Liver (tissue), 9 donors: ENCODE measurements around the gene BHMT2. TPM values are rescaled to one million over a fixed set of nuclear protein-coding genes. Genes with fewer than 3 reads are reported as not detected.

Experiments
- DNase-seq: peaks from one replicate; pipeline ENCODE4 v3.0.0-alpha.2; 2017; ENCODE audit warnings: low spot score
- H3K27ac ChIP-seq, 2 donors: one replicate each; pipeline ENCODE4 v1.7.0; 2013; ENCODE audit warnings: inconsistent platforms in 2 of 2, low read length in 2 of 2, control low read depth in 1 of 2, low read depth in 1 of 2, mild to moderate bottlenecking in 1 of 2
- H3K27me3 ChIP-seq, 4 donors: one replicate each; pipeline versions ENCODE4 v1.6.1 to v1.7.0; 2013; ENCODE audit warnings: low read length in 3 of 4, inconsistent platforms in 1 of 4, mild to moderate bottlenecking in 1 of 4, moderate library complexity in 1 of 4; ENCODE audit not compliant: control insufficient read depth in 4 of 4, insufficient read depth in 4 of 4
- H3K36me3 ChIP-seq, 4 donors: one replicate each; pipeline versions ENCODE4 v1.6.1 to v1.7.0; 2013; ENCODE audit warnings: low read length in 3 of 4, mild to moderate bottlenecking in 3 of 4, low read depth in 1 of 4, moderate library complexity in 1 of 4; ENCODE audit not compliant: control insufficient read depth in 4 of 4, insufficient read depth in 3 of 4
- H3K4me1 ChIP-seq, 4 donors: one replicate each; pipeline versions ENCODE4 v1.6.1 to v1.7.0; 2013; ENCODE audit warnings: low read length in 3 of 4, mild to moderate bottlenecking in 3 of 4, moderate library complexity in 1 of 4; ENCODE audit not compliant: control insufficient read depth in 4 of 4, insufficient read depth in 4 of 4
- H3K4me3 ChIP-seq, 3 donors: one replicate each; pipeline versions ENCODE4 v1.6.1 to v1.7.0; 2013; ENCODE audit warnings: low read length in 3 of 3, control low read depth in 1 of 3, low read depth in 1 of 3, mild to moderate bottlenecking in 1 of 3
- H3K9ac ChIP-seq, 2 donors: one replicate each; pipeline ENCODE4 v1.7.0; 2013; ENCODE audit warnings: low read length in 2 of 2, mild to moderate bottlenecking in 2 of 2, moderate library complexity in 2 of 2, control low read depth in 1 of 2, low read depth in 1 of 2
- H3K9me3 ChIP-seq, 4 donors: one replicate each; pipeline versions ENCODE4 v1.6.1 to v1.7.0; 2013; ENCODE audit warnings: low read length in 3 of 4; ENCODE audit not compliant: control insufficient read depth in 4 of 4
- EGR1 ChIP-seq, 2 donors: IDR thresholded peaks; 2 replicates each; pipeline ENCODE4 v1.6.1; 2016 to 2018; ENCODE audit warnings: antibody characterized with exemption in 2 of 2, low read depth in 2 of 2
- FOXA1 ChIP-seq: IDR thresholded peaks from 2 replicates; pipeline ENCODE4 v1.6.1; 2016; ENCODE audit warnings: antibody characterized with exemption
- FOXA2 ChIP-seq: IDR thresholded peaks from 2 replicates; pipeline ENCODE4 v1.6.1; 2016; ENCODE audit warnings: antibody characterized with exemption
- GABPA ChIP-seq, 2 donors: IDR thresholded peaks in 1 of 2; conservative IDR thresholded peaks in 1 of 2; 2 replicates each; pipeline ENCODE4 v1.6.1; 2016; ENCODE audit warnings: antibody characterized with exemption in 2 of 2, mild to moderate bottlenecking in 1 of 2, moderate library complexity in 1 of 2
- HNF4A ChIP-seq, 2 donors: conservative IDR thresholded peaks; 2 replicates each; pipeline ENCODE4 v1.6.1; 2016; ENCODE audit warnings: antibody characterized with exemption in 2 of 2, mild to moderate bottlenecking in 2 of 2
- HNF4G ChIP-seq: IDR thresholded peaks from 2 replicates; pipeline ENCODE4 v1.6.1; 2016; ENCODE audit warnings: antibody characterized with exemption
- JUND ChIP-seq, 2 donors: IDR thresholded peaks; 2 replicates each; pipeline ENCODE4 v1.6.1; 2016; ENCODE audit warnings: antibody characterized with exemption in 2 of 2
- MAX ChIP-seq: IDR thresholded peaks from 2 replicates; pipeline ENCODE4 v1.6.1; 2016; ENCODE audit warnings: antibody characterized with exemption
- NR2F2 ChIP-seq: IDR thresholded peaks from 2 replicates; pipeline ENCODE4 v1.6.1; 2016; ENCODE audit warnings: antibody characterized with exemption
- RAD21 ChIP-seq, 2 donors: IDR thresholded peaks; 2 replicates each; pipeline ENCODE4 v1.6.1; 2016; ENCODE audit warnings: antibody characterized with exemption in 2 of 2, mild to moderate bottlenecking in 2 of 2
- RXRA ChIP-seq, 2 donors: IDR thresholded peaks; 2 replicates each; pipeline ENCODE4 v1.6.1; 2017 to 2018; ENCODE audit warnings: antibody characterized with exemption in 2 of 2, mild to moderate bottlenecking in 1 of 2
- SP1 ChIP-seq: IDR thresholded peaks from 2 replicates; pipeline ENCODE4 v1.6.1; 2018; ENCODE audit warnings: antibody characterized with exemption, mild to moderate bottlenecking
- TAF1 ChIP-seq: conservative IDR thresholded peaks from 2 replicates; pipeline ENCODE4 v1.6.1; 2016; ENCODE audit warnings: antibody characterized with exemption, mild to moderate bottlenecking
- YY1 ChIP-seq: IDR thresholded peaks from 2 replicates; pipeline ENCODE4 v1.6.1; 2016; ENCODE audit warnings: antibody characterized with exemption, mild to moderate bottlenecking
- WGBS: extraction: QIAGEN DNeasy Blood & Tissue Kit; methylation state at CpG from one replicate; pipeline ENCODE4 v1.1.7; 2013; 5-methylcytosine and 5-hydroxymethylcytosine counted together
- polyA plus RNA-seq, 2 donors: library from polyadenylated mRNA; stranded (reverse) in 1 of 2; unstranded in 1 of 2; fragments of 200-250 nt in 1 of 2; fragments of >200 nt in 1 of 2; fragmentation: Nextera tagmentation in 1 of 2; extraction: Ambion mirVana in 1 of 2; gene quantifications; one replicate each; pipeline versions ENCODE4 v1.2.1 to v1.2.3, GENCODE V29; 2013 to 2015
- total RNA-seq, 2 donors: library from RNA; depleted of rRNA; stranded (reverse); fragments of >200 nt; gene quantifications; one replicate each; pipeline ENCODE4 v1.2.3, GENCODE V29; 2014
- TF ChIP-seq, protein P1 (sequence below): IDR thresholded peaks from 2 replicates; pipeline ENCODE4 v1.6.1; 2016; ENCODE audit warnings: antibody characterized with exemption
- TF ChIP-seq, protein P2 (sequence below): IDR thresholded peaks from 2 replicates; pipeline ENCODE4 v1.6.1; 2016; ENCODE audit warnings: antibody characterized with exemption, mild to moderate bottlenecking
- TF ChIP-seq, protein P3 (sequence below): IDR thresholded peaks from 2 replicates; pipeline ENCODE4 v1.6.1; 2016; ENCODE audit warnings: antibody characterized with exemption
- TF ChIP-seq, protein P4 (sequence below): fragments of 150-350 bp; IDR thresholded peaks from 2 replicates; pipeline ENCODE4 v1.5.1; 2017; ENCODE audit warnings: improper control_type of control experiment, low read depth, low read length; ENCODE audit not compliant: missing input control
- donor health status: healthy.
- donor health status: healthy.
- donor health status: healthy.
- donor health status: healthy.
- donor health status: healthy.

BHMT2 gene
- total and polyA plus RNA-seq, 4 donors = 62.3 to 374 (median 271) TPM

GRCh38 chr5:79023947-79024346 lies 45.6 kb upstream of the BHMT2 start:
- no peak overlapping the region for H3K4me3 ChIP-seq
- DNase-seq = no peak
- WGBS = 51% methylated on average over 1 of the region's 1 CpG
- no peaks in the 10 kb centered on the region for H3K27me3 ChIP-seq
- H3K36me3 ChIP-seq = peaks cover 0 to 17% (median 5%) of the 10 kb centered on the region in 4 donors
- peak overlapping the region; percentile 32 to 39 for H3K27ac ChIP-seq
- H3K9me3 ChIP-seq = no peaks in the 10 kb centered on the region
- H3K4me1 ChIP-seq = peaks cover 7 to 51% (median 36%) of the 10 kb centered on the region in 4 donors
- TF ChIP-seq, protein P1, sequence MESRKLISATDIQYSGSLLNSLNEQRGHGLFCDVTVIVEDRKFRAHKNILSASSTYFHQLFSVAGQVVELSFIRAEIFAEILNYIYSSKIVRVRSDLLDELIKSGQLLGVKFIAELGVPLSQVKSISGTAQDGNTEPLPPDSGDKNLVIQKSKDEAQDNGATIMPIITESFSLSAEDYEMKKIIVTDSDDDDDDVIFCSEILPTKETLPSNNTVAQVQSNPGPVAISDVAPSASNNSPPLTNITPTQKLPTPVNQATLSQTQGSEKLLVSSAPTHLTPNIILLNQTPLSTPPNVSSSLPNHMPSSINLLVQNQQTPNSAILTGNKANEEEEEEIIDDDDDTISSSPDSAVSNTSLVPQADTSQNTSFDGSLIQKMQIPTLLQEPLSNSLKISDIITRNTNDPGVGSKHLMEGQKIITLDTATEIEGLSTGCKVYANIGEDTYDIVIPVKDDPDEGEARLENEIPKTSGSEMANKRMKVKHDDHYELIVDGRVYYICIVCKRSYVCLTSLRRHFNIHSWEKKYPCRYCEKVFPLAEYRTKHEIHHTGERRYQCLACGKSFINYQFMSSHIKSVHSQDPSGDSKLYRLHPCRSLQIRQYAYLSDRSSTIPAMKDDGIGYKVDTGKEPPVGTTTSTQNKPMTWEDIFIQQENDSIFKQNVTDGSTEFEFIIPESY = peak; percentile 23
- TF ChIP-seq, protein P2, sequence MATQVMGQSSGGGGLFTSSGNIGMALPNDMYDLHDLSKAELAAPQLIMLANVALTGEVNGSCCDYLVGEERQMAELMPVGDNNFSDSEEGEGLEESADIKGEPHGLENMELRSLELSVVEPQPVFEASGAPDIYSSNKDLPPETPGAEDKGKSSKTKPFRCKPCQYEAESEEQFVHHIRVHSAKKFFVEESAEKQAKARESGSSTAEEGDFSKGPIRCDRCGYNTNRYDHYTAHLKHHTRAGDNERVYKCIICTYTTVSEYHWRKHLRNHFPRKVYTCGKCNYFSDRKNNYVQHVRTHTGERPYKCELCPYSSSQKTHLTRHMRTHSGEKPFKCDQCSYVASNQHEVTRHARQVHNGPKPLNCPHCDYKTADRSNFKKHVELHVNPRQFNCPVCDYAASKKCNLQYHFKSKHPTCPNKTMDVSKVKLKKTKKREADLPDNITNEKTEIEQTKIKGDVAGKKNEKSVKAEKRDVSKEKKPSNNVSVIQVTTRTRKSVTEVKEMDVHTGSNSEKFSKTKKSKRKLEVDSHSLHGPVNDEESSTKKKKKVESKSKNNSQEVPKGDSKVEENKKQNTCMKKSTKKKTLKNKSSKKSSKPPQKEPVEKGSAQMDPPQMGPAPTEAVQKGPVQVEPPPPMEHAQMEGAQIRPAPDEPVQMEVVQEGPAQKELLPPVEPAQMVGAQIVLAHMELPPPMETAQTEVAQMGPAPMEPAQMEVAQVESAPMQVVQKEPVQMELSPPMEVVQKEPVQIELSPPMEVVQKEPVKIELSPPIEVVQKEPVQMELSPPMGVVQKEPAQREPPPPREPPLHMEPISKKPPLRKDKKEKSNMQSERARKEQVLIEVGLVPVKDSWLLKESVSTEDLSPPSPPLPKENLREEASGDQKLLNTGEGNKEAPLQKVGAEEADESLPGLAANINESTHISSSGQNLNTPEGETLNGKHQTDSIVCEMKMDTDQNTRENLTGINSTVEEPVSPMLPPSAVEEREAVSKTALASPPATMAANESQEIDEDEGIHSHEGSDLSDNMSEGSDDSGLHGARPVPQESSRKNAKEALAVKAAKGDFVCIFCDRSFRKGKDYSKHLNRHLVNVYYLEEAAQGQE = no peak
- TF ChIP-seq YY1 = peak; percentile 33
- no peak for TF ChIP-seq RAD21 (IDR thresholded peaks at IDR 0.05)
- TF ChIP-seq RXRA (IDR thresholded peaks at IDR 0.05) = peak; percentile 17 to 65
- TF ChIP-seq HNF4A (conservative IDR thresholded peaks at IDR 0.05) = peak; percentile 5 to 55
- TF ChIP-seq FOXA1 = no peak
- TF ChIP-seq GABPA (IDR thresholded peaks at IDR 0.05 in 1 of 2, conservative IDR thresholded peaks at IDR 0.05 in 1 of 2) = no peak
- TF ChIP-seq TAF1 = no peak
- TF ChIP-seq, protein P3, sequence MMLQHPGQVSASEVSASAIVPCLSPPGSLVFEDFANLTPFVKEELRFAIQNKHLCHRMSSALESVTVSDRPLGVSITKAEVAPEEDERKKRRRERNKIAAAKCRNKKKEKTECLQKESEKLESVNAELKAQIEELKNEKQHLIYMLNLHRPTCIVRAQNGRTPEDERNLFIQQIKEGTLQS = no peak
- no peak for TF ChIP-seq MAX
- no peak for TF ChIP-seq JUND (IDR thresholded peaks at IDR 0.05)
- TF ChIP-seq EGR1 (IDR thresholded peaks at IDR 0.05; ENCODE audit: low read depth in 2 of 2) = no peak
- peak; percentile 56 for TF ChIP-seq FOXA2
- TF ChIP-seq SP1 = no peak
- no peak for TF ChIP-seq NR2F2
- TF ChIP-seq HNF4G = no peak
- TF ChIP-seq, protein P4, sequence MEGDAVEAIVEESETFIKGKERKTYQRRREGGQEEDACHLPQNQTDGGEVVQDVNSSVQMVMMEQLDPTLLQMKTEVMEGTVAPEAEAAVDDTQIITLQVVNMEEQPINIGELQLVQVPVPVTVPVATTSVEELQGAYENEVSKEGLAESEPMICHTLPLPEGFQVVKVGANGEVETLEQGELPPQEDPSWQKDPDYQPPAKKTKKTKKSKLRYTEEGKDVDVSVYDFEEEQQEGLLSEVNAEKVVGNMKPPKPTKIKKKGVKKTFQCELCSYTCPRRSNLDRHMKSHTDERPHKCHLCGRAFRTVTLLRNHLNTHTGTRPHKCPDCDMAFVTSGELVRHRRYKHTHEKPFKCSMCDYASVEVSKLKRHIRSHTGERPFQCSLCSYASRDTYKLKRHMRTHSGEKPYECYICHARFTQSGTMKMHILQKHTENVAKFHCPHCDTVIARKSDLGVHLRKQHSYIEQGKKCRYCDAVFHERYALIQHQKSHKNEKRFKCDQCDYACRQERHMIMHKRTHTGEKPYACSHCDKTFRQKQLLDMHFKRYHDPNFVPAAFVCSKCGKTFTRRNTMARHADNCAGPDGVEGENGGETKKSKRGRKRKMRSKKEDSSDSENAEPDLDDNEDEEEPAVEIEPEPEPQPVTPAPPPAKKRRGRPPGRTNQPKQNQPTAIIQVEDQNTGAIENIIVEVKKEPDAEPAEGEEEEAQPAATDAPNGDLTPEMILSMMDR = no peak
- H3K9ac ChIP-seq = no peak overlapping the region
